Endothelial cell (in vitro differentiated cells): Measurements from ENCODE around the gene PRPS1. TPM values are rescaled to one million over a fixed set of nuclear protein-coding genes. Genes with fewer than 3 reads are reported as not detected.

ENCODE experiments used
- DNase-seq: peaks from one replicate; pipeline ENCODE4 v3.0.0; 2021; ENCODE audit warnings: low spot score
- H3K27ac Mint-ChIP-seq: one replicate; pipeline ENCODE4 v1.8.0; 2021; ENCODE audit warnings: mixed read lengths, inconsistent platforms; ENCODE audit not compliant: unreplicated experiment
- H3K27me3 Mint-ChIP-seq: one replicate; pipeline ENCODE4 v1.8.0; 2021; ENCODE audit warnings: mild to moderate bottlenecking, moderate library complexity, mixed read lengths, inconsistent platforms; ENCODE audit not compliant: unreplicated experiment
- H3K36me3 Mint-ChIP-seq: one replicate; pipeline ENCODE4 v1.8.0; 2021; ENCODE audit warnings: mild to moderate bottlenecking, low read depth, mixed read lengths, inconsistent platforms; ENCODE audit not compliant: unreplicated experiment
- H3K4me1 Mint-ChIP-seq: one replicate; pipeline ENCODE4 v1.8.0; 2021; ENCODE audit warnings: mild to moderate bottlenecking, mixed read lengths, inconsistent platforms; ENCODE audit not compliant: unreplicated experiment
- H3K4me3 Mint-ChIP-seq: one replicate; pipeline ENCODE4 v1.8.0; 2021; ENCODE audit warnings: mild to moderate bottlenecking, mixed read lengths, inconsistent platforms; ENCODE audit not compliant: unreplicated experiment
- H3K9me3 Mint-ChIP-seq: one replicate; pipeline ENCODE4 v1.8.0; 2021; ENCODE audit warnings: mixed read lengths, inconsistent platforms; ENCODE audit not compliant: unreplicated experiment
- CTCF ChIP-seq: fragments of 200-600 bp; sonication (generic); IDR thresholded peaks from one replicate; pipeline ENCODE4 v1.5.0; 2021; ENCODE audit warnings: antibody characterized with exemption; ENCODE audit not compliant: unreplicated experiment
- total RNA-seq: library from RNA; stranded (reverse); fragmentation: NEBNext Ultra II Directional; extraction: Animal tissue kit (Norgen Biotek cat#: 25700); gene quantifications from one replicate; pipeline ENCODE4 v1.2.1, GENCODE V29; 2021; ENCODE audit not compliant: unreplicated experiment

PRPS1 gene
- total RNA-seq, 1 donor from 2014 or later: 41.0 TPM

- Mint-ChIP-seq H3K27me3 (no peaks in the 10 kb centered on the region), H3K27ac (no peak overlapping the region), H3K36me3 (no peaks in the 10 kb centered on the region), H3K4me1 (peaks cover 2% of the 10 kb centered on the region), H3K4me3 (no peak overlapping the region), H3K9me3 (no peaks in the 10 kb centered on the region)
- DNase-seq: no peak
- TF ChIP-seq CTCF: no peak
These were observed 45.1 kb downstream of the PRPS1 start for GRCh38 chrX:107673431-107673830.

GRCh38 chrX:107673933-107674479, 45.7 kb downstream of the PRPS1 start:
- TF ChIP-seq CTCF: no peak
- Mint-ChIP-seq H3K27ac (no peak overlapping the region), H3K4me1 (no peaks in the 10 kb centered on the region), H3K36me3 (no peaks in the 10 kb centered on the region), H3K27me3 (no peaks in the 10 kb centered on the region), H3K4me3 (no peak overlapping the region), H3K9me3 (no peaks in the 10 kb centered on the region)
- no peak for DNase-seq

GRCh38 chrX:107674480-107675364, 46.4 kb downstream of the PRPS1 start:
- no peak overlapping the region for H3K27ac Mint-ChIP-seq
- H3K4me3 Mint-ChIP-seq: no peak overlapping the region
- no peak for DNase-seq
- H3K9me3 Mint-ChIP-seq: no peaks in the 10 kb centered on the region
- no peak for TF ChIP-seq CTCF
- H3K27me3 Mint-ChIP-seq: no peaks in the 10 kb centered on the region
- no peaks in the 10 kb centered on the region for H3K4me1 Mint-ChIP-seq
- no peaks in the 10 kb centered on the region for H3K36me3 Mint-ChIP-seq

GRCh38 chrX:107675365-107675654, 47.0 kb downstream of the PRPS1 start:
- H3K27me3 Mint-ChIP-seq: no peaks in the 10 kb centered on the region

More at GRCh38 chrX:107675365-107675654, 47.0 kb downstream of the PRPS1 start:
- Mint-ChIP-seq H3K27ac (no peak overlapping the region), H3K4me1 (no peaks in the 10 kb centered on the region), H3K9me3 (no peaks in the 10 kb centered on the region), H3K36me3 (no peaks in the 10 kb centered on the region), H3K4me3 (no peak overlapping the region)
- TF ChIP-seq CTCF: no peak
- DNase-seq: no peak
